Neural progenitor cell (in vitro differentiated cells): ENCODE data around the gene APLF. TPM values are rescaled to one million over a fixed set of nuclear protein-coding genes. Genes with fewer than 3 reads are reported as not detected.
"Not testable (repeated sequence)": the region's sequence is repeated elsewhere in the genome, so short reads cannot be mapped to it uniquely, and the experiment has no call there.

ENCODE experiments used
- DNase-seq: peaks from one replicate; pipeline ENCODE4 v3.0.0-alpha.2; 2016; ENCODE audit warnings: low spot score
- H2AFZ ChIP-seq: fragments of 200-600 bp; sonication (generic); replicated peaks from 2 replicates; pipeline ENCODE4 v1.6.1; 2016; ENCODE audit warnings: antibody characterized with exemption
- H3F3A ChIP-seq: fragments of 200-600 bp; sonication (generic); 2 replicates; pipeline ENCODE4 v1.6.1; 2016; ENCODE audit warnings: antibody characterized with exemption, low read depth
- H3K27ac ChIP-seq: fragments of 200-600 bp; sonication (generic); 2 replicates; pipeline ENCODE4 v1.5.1; 2016; ENCODE audit warnings: mild to moderate bottlenecking
- H3K27me3 ChIP-seq: fragments of 200-600 bp; sonication (generic); 2 replicates; pipeline ENCODE4 v1.6.1; 2016; ENCODE audit warnings: mild to moderate bottlenecking, moderate library complexity
- H3K36me3 ChIP-seq: fragments of 200-600 bp; sonication (generic); 2 replicates; pipeline ENCODE4 v1.5.1; 2016
- H3K4me1 ChIP-seq: fragments of 200-600 bp; sonication (generic); 2 replicates; pipeline ENCODE4 v1.6.1; 2016; ENCODE audit warnings: mixed run types
- H3K4me2 ChIP-seq: fragments of 200-600 bp; sonication (generic); 2 replicates; pipeline ENCODE4 v1.6.1; 2016
- H3K4me3 ChIP-seq: fragments of 200-600 bp; sonication (generic); 2 replicates; pipeline ENCODE4 v1.5.1; 2016
- H3K79me2 ChIP-seq: fragments of 200-600 bp; sonication (generic); 2 replicates; pipeline ENCODE4 v1.6.1; 2016; ENCODE audit warnings: low read depth
- H3K9ac ChIP-seq: fragments of 200-600 bp; sonication (generic); 2 replicates; pipeline ENCODE4 v1.6.1; 2016
- H3K9me3 ChIP-seq: fragments of 200-600 bp; sonication (generic); 2 replicates; pipeline ENCODE4 v1.5.1; 2016; ENCODE audit warnings: low read depth
- H4K20me1 ChIP-seq: fragments of 200-600 bp; sonication (generic); 2 replicates; pipeline ENCODE4 v1.6.1; 2016; ENCODE audit warnings: low read depth
- H3K27ac Mint-ChIP-seq: 3 replicates; pipeline ENCODE4 v1.8.0; 2021; ENCODE audit warnings: mixed read lengths
- H3K27me3 Mint-ChIP-seq: 2 replicates; pipeline ENCODE4 v1.8.0; 2022; ENCODE audit warnings: low read depth, mild to moderate bottlenecking, inconsistent platforms, moderate library complexity, mixed read lengths; ENCODE audit not compliant: insufficient read depth
- H3K36me3 Mint-ChIP-seq: 3 replicates; pipeline ENCODE4 v1.8.0; 2021; ENCODE audit warnings: mixed read lengths
- H3K4me1 Mint-ChIP-seq: 3 replicates; pipeline ENCODE4 v1.8.0; 2021; ENCODE audit warnings: mixed read lengths
- H3K4me3 Mint-ChIP-seq: 3 replicates; pipeline ENCODE4 v1.8.0; 2021; ENCODE audit warnings: mild to moderate bottlenecking, moderate library complexity, mixed read lengths
- H3K9me3 Mint-ChIP-seq: 3 replicates; pipeline ENCODE4 v1.8.0; 2020; ENCODE audit warnings: mixed read lengths
- CTCF ChIP-seq: fragments of 200-600 bp; sonication (generic); IDR thresholded peaks from 2 replicates; pipeline ENCODE4 v1.5.1; 2017; ENCODE audit warnings: antibody characterized with exemption, mild to moderate bottlenecking
- EZH2 ChIP-seq: fragments of 200-600 bp; sonication (generic); IDR thresholded peaks from 2 replicates; pipeline ENCODE4 v1.6.1; 2017; ENCODE audit warnings: antibody characterized with exemption, mild to moderate bottlenecking, moderate library complexity
- EZH2phosphoT487 ChIP-seq: fragments of 200-600 bp; sonication (generic); IDR thresholded peaks from 2 replicates; pipeline ENCODE4 v1.6.1; 2017; ENCODE audit warnings: antibody characterized with exemption
- total RNA-seq: library from RNA; depleted of rRNA; stranded (reverse); fragments of >200 nt; gene quantifications from 2 replicates; pipeline ENCODE4 v1.2.3, GENCODE V29; 2015; ENCODE audit warnings: low replicate concordance

Gene APLF
- total RNA-seq, 1 donor from 2014 or later, result 16.9 TPM

GRCh38 chr2:68516051-68516955 lies 48.9 kb downstream of the APLF start:
- no peak for DNase-seq
- Mint-ChIP-seq H3K4me3 (no peak overlapping the region), H3K9me3 (no peaks in the 10 kb centered on the region), H3K4me1 (no peaks in the 10 kb centered on the region), H3K36me3 (no peaks in the 10 kb centered on the region), H3K27ac (no peak overlapping the region), H3K27me3 (peaks cover 3% of the 10 kb centered on the region)
- H3F3A ChIP-seq, result peaks cover 49% of the 10 kb centered on the region
- no peak overlapping the region for H3K27ac ChIP-seq
- H3K9ac ChIP-seq, result no peak overlapping the region
- no peaks in the 10 kb centered on the region for H3K4me1 ChIP-seq
- H4K20me1 ChIP-seq, result no peaks in the 10 kb centered on the region
- H3K4me3 ChIP-seq, result no peak overlapping the region
- no peak for TF ChIP-seq CTCF
- no peak for TF ChIP-seq EZH2phosphoT487
- TF ChIP-seq EZH2, result no peak
- no peaks in the 10 kb centered on the region for H3K9me3 ChIP-seq
- H3K27me3 ChIP-seq, result no peaks in the 10 kb centered on the region
- H3K36me3 ChIP-seq, result no peaks in the 10 kb centered on the region
- H3K79me2 ChIP-seq, result no peaks in the 10 kb centered on the region
- no peak overlapping the region for H2AFZ ChIP-seq
- H3K4me2 ChIP-seq, result no peak overlapping the region

GRCh38 chr2:68519236-68519635 lies 51.9 kb downstream of the APLF start:
- no peak overlapping the region for H3K4me3 ChIP-seq
- no peaks in the 10 kb centered on the region for H3K4me1 ChIP-seq
- no peaks in the 10 kb centered on the region for H4K20me1 ChIP-seq
- no peaks in the 10 kb centered on the region for H3K27me3 ChIP-seq
- H3F3A ChIP-seq, result peaks cover 49% of the 10 kb centered on the region
- H3K27me3 Mint-ChIP-seq, result peaks cover 3% of the 10 kb centered on the region
- H3K27ac Mint-ChIP-seq, result no peak overlapping the region
- H3K9ac ChIP-seq, result no peak overlapping the region
- no peaks in the 10 kb centered on the region for H3K9me3 ChIP-seq
- no peaks in the 10 kb centered on the region for H3K36me3 Mint-ChIP-seq
- no peak for TF ChIP-seq EZH2phosphoT487
- TF ChIP-seq CTCF, result no peak
- no peak for TF ChIP-seq EZH2
- no peaks in the 10 kb centered on the region for H3K9me3 Mint-ChIP-seq
- H3K4me1 Mint-ChIP-seq, result no peaks in the 10 kb centered on the region
- no peak overlapping the region for H3K27ac ChIP-seq
- no peaks in the 10 kb centered on the region for H3K36me3 ChIP-seq
- no peak for DNase-seq
- H3K4me2 ChIP-seq, result no peak overlapping the region
- H3K4me3 Mint-ChIP-seq, result no peak overlapping the region
- no peak overlapping the region for H2AFZ ChIP-seq
- H3K79me2 ChIP-seq, result no peaks in the 10 kb centered on the region

- H3K4me1 ChIP-seq, result no peaks in the 10 kb centered on the region
- no peak overlapping the region for H3K9ac ChIP-seq
- Mint-ChIP-seq H3K27me3 (peaks cover 3% of the 10 kb centered on the region), H3K9me3 (no peaks in the 10 kb centered on the region), H3K4me1 (no peaks in the 10 kb centered on the region), H3K4me3 (no peak overlapping the region), H3K27ac (no peak overlapping the region), H3K36me3 (peaks cover 1% of the 10 kb centered on the region)
- no peak overlapping the region for H2AFZ ChIP-seq
- no peaks in the 10 kb centered on the region for H3K27me3 ChIP-seq
- H3F3A ChIP-seq, result peaks cover 40% of the 10 kb centered on the region
- H3K27ac ChIP-seq, result no peak overlapping the region
- no peaks in the 10 kb centered on the region for H3K79me2 ChIP-seq
- DNase-seq, result no peak
- H3K9me3 ChIP-seq, result no peaks in the 10 kb centered on the region
- no peak overlapping the region for H3K4me2 ChIP-seq
- H4K20me1 ChIP-seq, result no peaks in the 10 kb centered on the region
- no peak for TF ChIP-seq CTCF
- TF ChIP-seq EZH2, result no peak
- TF ChIP-seq EZH2phosphoT487, result no peak
- H3K4me3 ChIP-seq, result no peak overlapping the region
- H3K36me3 ChIP-seq, result no peaks in the 10 kb centered on the region
These were observed 53.7 kb downstream of the APLF start for GRCh38 chr2:68521037-68521436.

- H3K4me2 ChIP-seq, H3K4me3 ChIP-seq, DNase-seq, H3K36me3 ChIP-seq, H2AFZ ChIP-seq, H3K9me3 Mint-ChIP-seq, H4K20me1 ChIP-seq, H3K4me1 Mint-ChIP-seq, H3K27me3 Mint-ChIP-seq, H3K79me2 ChIP-seq, H3K4me1 ChIP-seq, H3K9ac ChIP-seq, H3K27me3 ChIP-seq, H3K27ac Mint-ChIP-seq, H3K36me3 Mint-ChIP-seq, H3K4me3 Mint-ChIP-seq, H3K27ac ChIP-seq, H3K9me3 ChIP-seq, H3F3A ChIP-seq: not testable (repeated sequence)
These were observed 59.6 kb downstream of the APLF start for GRCh38 chr2:68526943-68527342.

GRCh38 chr2:68527343-68528081 lies 60.1 kb downstream of the APLF start:
- not testable (repeated sequence) for H3K36me3 Mint-ChIP-seq, H3K9me3 ChIP-seq, H3K4me3 ChIP-seq, H3K27ac ChIP-seq, H3K9ac ChIP-seq, H3K4me1 Mint-ChIP-seq, H3K36me3 ChIP-seq, H4K20me1 ChIP-seq, DNase-seq, H3K4me2 ChIP-seq, H3F3A ChIP-seq, H3K4me1 ChIP-seq, H3K79me2 ChIP-seq, H3K27me3 ChIP-seq, H3K9me3 Mint-ChIP-seq, H3K27me3 Mint-ChIP-seq, H3K27ac Mint-ChIP-seq, H3K4me3 Mint-ChIP-seq, H2AFZ ChIP-seq
